Common myeloid progenitor, CD34-positive (primary cell): ENCODE measurements around the gene NR2C2.

Experiments
- CTCF ChIA-PET: fragments of 350-600 bp; sonication (Branson Sonifier 250); formaldehyde crosslinking; loops from one replicate; lab custom pipeline; 2021; ENCODE audit warnings: antibody characterized with exemption; lab: Charles Lee
- POLR2A ChIA-PET: fragments of 350-600 bp; sonication (Branson Sonifier 250); formaldehyde crosslinking; loops from one replicate; lab custom pipeline; 2021; ENCODE audit warnings: antibody characterized with exemption; lab: Charles Lee
- DNase-seq, 3 donors: peaks; one replicate each; pipeline versions ENCODE4 v3.0.0 to v3.0.0-alpha.2; 2013
- H3K27ac ChIP-seq, 2 experiments: 1 replicate in 1 of 2; 2 replicates in 1 of 2; pipeline ENCODE4 v1.7.0; 2013; ENCODE audit warnings: inconsistent platforms in 2 of 2, low read length in 2 of 2, mild to moderate bottlenecking in 2 of 2, low read depth in 1 of 2, moderate library complexity in 1 of 2; ENCODE audit not compliant: severe bottlenecking in 2 of 2, insufficient read depth in 1 of 2, poor library complexity in 1 of 2
- H3K27me3 ChIP-seq, 5 experiments: replicated peaks in 2 of 5; 1 replicate in 3 of 5; 2 replicates in 2 of 5; pipeline versions ENCODE4 v1.6.1 to v1.7.0; 2013; ENCODE audit warnings: low read length in 4 of 5, mild to moderate bottlenecking in 2 of 5, moderate library complexity in 2 of 5, inconsistent platforms in 1 of 5; ENCODE audit not compliant: insufficient read depth in 5 of 5, control insufficient read depth in 4 of 5
- H3K36me3 ChIP-seq, 4 experiments: 1 replicate in 2 of 4; 2 replicates in 2 of 4; pipeline versions ENCODE4 v1.6.1 to v1.7.0; 2013; ENCODE audit warnings: low read length in 3 of 4, control low read depth in 1 of 4, mild to moderate bottlenecking in 1 of 4; ENCODE audit not compliant: control insufficient read depth in 4 of 4, insufficient read depth in 4 of 4
- H3K4me1 ChIP-seq, 4 experiments: 1 replicate in 3 of 4; 2 replicates in 1 of 4; pipeline versions ENCODE4 v1.6.1 to v1.7.1; 2013; ENCODE audit warnings: low read length in 3 of 4, mild to moderate bottlenecking in 3 of 4, control low read depth in 1 of 4, inconsistent platforms in 1 of 4, moderate library complexity in 1 of 4; ENCODE audit not compliant: control insufficient read depth in 4 of 4, insufficient read depth in 4 of 4; ENCODE audit errors: control extremely low read depth in 1 of 4
- H3K4me3 ChIP-seq, 7 experiments: 1 replicate in 4 of 7; 2 replicates in 3 of 7; pipeline versions ENCODE4 v1.5.1 to v1.7.0; 2013; ENCODE audit warnings: mild to moderate bottlenecking in 7 of 7, low read length in 6 of 7, moderate library complexity in 6 of 7, inconsistent platforms in 2 of 7, low read depth in 2 of 7, control low read depth in 1 of 7; ENCODE audit not compliant: insufficient read depth in 4 of 7, control insufficient read depth in 1 of 7; ENCODE audit errors: extremely low read depth in 1 of 7
- H3K9me3 ChIP-seq, 5 experiments: 1 replicate in 4 of 5; 2 replicates in 1 of 5; pipeline versions ENCODE4 v1.6.1 to v1.7.1; 2013; ENCODE audit warnings: low read length in 4 of 5, mild to moderate bottlenecking in 2 of 5, inconsistent platforms in 1 of 5, low read depth in 1 of 5, moderate library complexity in 1 of 5; ENCODE audit not compliant: control insufficient read depth in 4 of 5, insufficient read depth in 2 of 5; ENCODE audit errors: control extremely low read depth in 1 of 5
- WGBS: methylation state at CpG from one replicate; pipeline ENCODE4 v1.1.5; 2013; ENCODE audit not compliant: insufficient coverage; 5-methylcytosine and 5-hydroxymethylcytosine counted together

Gene NR2C2

GRCh38 chr3:15045667-15046066, 98.3 kb downstream of the NR2C2 start:
- WGBS: 78% methylated on average over 1 of the region's 1 CpG
- ChIA-PET POLR2A (no interaction called here), CTCF (interaction anchor here (1.0 to 2.0 kb wide), 3 partner anchors 8 to 15 kb away, joined by 3 to 7 read pairs (median 4); no protein-coding TSS in a partner anchor)
- Histone ChIP-seq H3K4me1 (peaks cover 3 to 15% (median 5%) of the 10 kb centered on the region in 4 experiments), H3K27ac (no peak overlapping the region), H3K36me3 (peaks cover 34 to 98% (median 70%) of the 10 kb centered on the region in 4 experiments), H3K27me3 (no peaks in the 10 kb centered on the region), H3K4me3 (no peak overlapping the region), H3K9me3 (no peaks in the 10 kb centered on the region)
- DNase-seq: no peak

DNA sequence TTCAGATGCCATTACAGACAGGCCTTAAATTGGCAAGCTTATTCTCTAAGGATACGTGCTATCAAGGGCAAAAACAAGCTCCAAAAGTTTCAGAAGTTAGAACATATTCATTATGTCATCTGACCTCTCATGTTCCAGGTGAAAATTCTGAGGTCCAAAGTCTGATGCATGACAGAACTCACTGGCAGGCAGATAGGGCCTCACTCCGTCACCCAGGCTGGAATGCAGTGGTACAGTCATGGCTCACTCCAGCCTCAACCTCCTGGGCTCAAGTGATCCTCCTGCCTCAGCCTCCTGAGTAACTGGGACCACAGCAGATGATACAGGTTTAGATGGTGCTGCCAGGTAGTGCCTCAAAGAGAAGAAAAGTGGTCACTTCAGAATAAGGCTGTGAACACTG, 102.2 kb downstream of the NR2C2 start:
- H3K4me3 ChIP-seq: no peak overlapping the region
- ChIA-PET POLR2A (no interaction called here), CTCF (interaction anchor here (1.8 to 3.1 kb wide), 2 partner anchors 11 to 126 kb away, joined by 7 to 9 read pairs; no protein-coding TSS in a partner anchor)
- peaks cover 21 to 89% (median 64%) of the 10 kb centered on the region in 4 experiments for H3K36me3 ChIP-seq
- DNase-seq: no peak
- no peaks in the 10 kb centered on the region for H3K27me3 ChIP-seq
- 100% methylated on average over 2 of the region's 2 CpGs for WGBS
- no peaks in the 10 kb centered on the region for H3K9me3 ChIP-seq
- H3K27ac ChIP-seq: no peak overlapping the region
- peaks cover under 1 to 4% (median 2%) of the 10 kb centered on the region in 4 experiments for H3K4me1 ChIP-seq

GRCh38 chr3:15050405-15051092, 103.2 kb downstream of the NR2C2 start:
- H3K9me3 ChIP-seq: no peaks in the 10 kb centered on the region
- H3K36me3 ChIP-seq: peaks cover 17 to 86% (median 59%) of the 10 kb centered on the region in 4 experiments
- CTCF ChIA-PET: interaction anchor here (1.0 to 4.2 kb wide), 7 partner anchors 10 to 127 kb away, joined by 3 to 18 read pairs (median 7); partner anchors contain the start of gene MRPS25
- WGBS: 90% methylated on average over 3 of the region's 3 CpGs
- POLR2A ChIA-PET: interaction anchor here (0.7 kb wide), 1 partner anchor 14 kb away, joined by 3 read pairs; no protein-coding TSS in a partner anchor
- H3K4me1 ChIP-seq: peaks cover 0 to 3% (median 1%) of the 10 kb centered on the region in 4 experiments
- H3K27ac ChIP-seq: no peak overlapping the region
- no peaks in the 10 kb centered on the region for H3K27me3 ChIP-seq
- no peak overlapping the region for H3K4me3 ChIP-seq
- peak in 1 of 3 donors; percentile 27 for DNase-seq

DNA sequence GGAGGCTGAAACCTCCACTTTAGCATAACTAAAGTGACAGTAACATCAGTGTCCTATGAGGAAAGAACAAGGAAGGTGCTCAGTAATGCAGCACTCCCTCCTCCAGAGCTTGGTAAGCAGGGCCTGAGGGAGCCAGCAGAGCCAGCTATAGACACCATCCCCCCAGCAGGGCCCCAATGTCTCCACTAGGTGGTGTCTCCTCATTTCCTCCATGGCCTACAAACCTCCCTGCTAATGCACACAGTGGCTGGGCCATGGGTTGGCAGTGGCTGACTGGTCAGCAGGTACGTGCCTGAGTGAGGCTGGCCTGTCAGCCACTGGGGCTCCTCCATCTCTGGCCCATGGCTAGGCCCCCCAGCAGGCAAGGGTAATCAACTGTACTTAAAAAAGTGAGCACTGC, 104.1 kb downstream of the NR2C2 start:
- peak; percentile 25 to 56 (median 46) for DNase-seq
- Histone ChIP-seq H3K27ac (no peak overlapping the region), H3K4me1 (peaks cover 0 to 3% (median 1%) of the 10 kb centered on the region in 4 experiments), H3K4me3 (no peak overlapping the region), H3K9me3 (no peaks in the 10 kb centered on the region), H3K27me3 (no peaks in the 10 kb centered on the region), H3K36me3 (peaks cover 10 to 82% (median 55%) of the 10 kb centered on the region in 4 experiments)
- WGBS: 88% methylated on average over 1 of the region's 1 CpG
- CTCF ChIA-PET: interaction anchor here (0.7 to 4.2 kb wide), 12 partner anchors 9 to 216 kb away, joined by 3 to 18 read pairs (median 4); partner anchors contain the start of gene MRPS25
- POLR2A ChIA-PET: interaction anchor here (0.7 kb wide), 1 partner anchor 13 kb away, joined by 3 read pairs; no protein-coding TSS in a partner anchor

- CTCF ChIA-PET: interaction anchor here (1.0 to 4.2 kb wide), 5 partner anchors 12 to 215 kb away, joined by 3 to 18 read pairs (median 3); partner anchors contain the start of gene MRPS25
- H3K4me1 ChIP-seq: peaks cover 0 to 3% (median 1%) of the 10 kb centered on the region in 4 experiments
- DNase-seq: peak; percentile 31 to 78 (median 53)
- H3K9me3 ChIP-seq: no peaks in the 10 kb centered on the region
- H3K27ac ChIP-seq: no peak overlapping the region
- H3K36me3 ChIP-seq: peaks cover 6 to 82% (median 54%) of the 10 kb centered on the region in 4 experiments
- 92% methylated on average over 14 of the region's 14 CpGs for WGBS
- H3K4me3 ChIP-seq: no peak overlapping the region
- no peaks in the 10 kb centered on the region for H3K27me3 ChIP-seq
- POLR2A ChIA-PET: no interaction called here
Observed at GRCh38 chr3:15052335-15053242, 105.2 kb downstream of the NR2C2 start.

- Histone ChIP-seq H3K36me3 (peaks cover 8 to 77% (median 56%) of the 10 kb centered on the region in 4 experiments), H3K27ac (no peak overlapping the region), H3K4me3 (no peak overlapping the region), H3K27me3 (no peaks in the 10 kb centered on the region), H3K9me3 (no peaks in the 10 kb centered on the region), H3K4me1 (peaks cover 0 to 3% (median 1%) of the 10 kb centered on the region in 4 experiments)
- ChIA-PET POLR2A (no interaction called here), CTCF (interaction anchor here (1.0 to 4.2 kb wide), 4 partner anchors 11 to 127 kb away, joined by 3 to 18 read pairs (median 7); partner anchors contain the start of gene MRPS25)
- WGBS: 80% methylated on average over 1 of the region's 4 CpGs
- DNase-seq: no peak
Observed at GRCh38 chr3:15053541-15053940, 106.2 kb downstream of the NR2C2 start.
